SK-N-MC (cell line): ENCODE data around the gene ZNF423.

Experiments used
- EZH2 ChIP-seq: fragments of 200-600 bp; sonication (generic); IDR thresholded peaks from one replicate; pipeline ENCODE4 v1.6.1; 2017; ENCODE audit warnings: antibody characterized with exemption
- POLR2AphosphoS5 ChIP-seq: IDR thresholded peaks from 2 replicates; pipeline ENCODE4 v1.6.1; 2012; ENCODE audit warnings: mild to moderate bottlenecking, low read depth, low read length, borderline replicate concordance

- TF ChIP-seq EZH2 (no peak), POLR2AphosphoS5 (no peak)
Measured at GRCh38 chr16:49495596-49496355, 360.1 kb downstream of the ZNF423 start.
